Measurements from ENCODE around the gene NARF. TPM values are rescaled to one million over a fixed set of nuclear protein-coding genes. Genes with fewer than 3 reads are reported as not detected.
"Not testable (repeated sequence)": the region's sequence is repeated elsewhere in the genome, so short reads cannot be mapped to it uniquely, and the experiment has no call there.

The NARF gene
- total and polyA plus RNA-seq, 2 of the 8 experiments (the other 6 are each of a cell fraction or from before 2014, with no cell fraction given) = 97.4 to 131 TPM

DNA sequence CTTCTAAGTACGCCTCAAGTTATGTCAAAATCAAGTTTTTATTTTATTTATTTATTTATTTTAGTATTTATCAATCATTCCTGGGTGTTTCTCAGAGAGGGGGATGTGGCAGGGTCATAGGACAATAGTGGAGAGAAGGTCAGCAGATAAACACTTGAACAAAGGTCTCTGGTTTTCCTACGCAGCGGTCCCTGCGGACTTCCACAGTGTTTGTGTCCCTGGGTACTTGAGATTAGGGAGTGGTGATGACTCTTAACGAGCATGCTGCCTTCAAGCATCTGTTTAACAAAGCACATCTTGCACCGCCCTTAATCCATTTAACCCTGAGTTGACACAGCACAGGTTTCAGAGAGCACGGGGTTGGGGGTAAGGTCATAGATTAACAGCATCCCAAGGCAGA is 5.4 kb upstream of the NARF start:
- Histone ChIP-seq H3K9me3 (ENCODE audit: insufficient read depth in 2 of 2, low read depth in 1 of 2, low read length in 1 of 2) (peaks cover 2 to 10% of the 10 kb centered on the region in 2 experiments; a peak in 3 of 4 replicates), H3K4me1 (replicated peaks in 1 of 4; ENCODE audit: control insufficient read depth in 3 of 4, insufficient read depth in 4 of 4, low read length in 3 of 4) (peaks cover 0 to 14% (median 5%) of the 10 kb centered on the region in 4 experiments; a peak in 6 of 7 replicates)
- POLR2A ChIA-PET (ENCODE audit: partially characterized antibody) = interaction anchor here (0.7 kb wide), 1 partner anchor 284 kb away, joined by 3 read pairs; no protein-coding TSS in a partner anchor
- H2BK15ac ChIP-seq (ENCODE audit: low read length); H3K27ac ChIP-seq (ENCODE audit: low read depth, low read length); FAIRE-seq; H3K27me3 ChIP-seq (replicated peaks in 1 of 4; ENCODE audit: control insufficient read depth in 3 of 4, extremely low read depth in 1 of 4, insufficient read depth in 3 of 4, low read length in 3 of 4); H4K5ac ChIP-seq (ENCODE audit: insufficient read length, low read depth, low read length); H2AK5ac ChIP-seq (ENCODE audit: low read depth, low read length); H2BK20ac ChIP-seq (ENCODE audit: low read length); H3K14ac ChIP-seq (ENCODE audit: insufficient read length); H4K20me1 ChIP-seq (replicated peaks in 1 of 2; ENCODE audit: control insufficient read depth in 1 of 2, insufficient read depth in 2 of 2, low read length in 2 of 2); H3K79me2 ChIP-seq (ENCODE audit: control insufficient read depth in 1 of 2, insufficient read depth in 2 of 2, low read length in 2 of 2); H2AFZ ChIP-seq (ENCODE audit: low read length); H3K79me1 ChIP-seq (ENCODE audit: low read depth, low read length); H3K23me2 ChIP-seq (ENCODE audit: low read depth, low read length); H4K8ac ChIP-seq (ENCODE audit: extremely low read depth, insufficient read depth, low read length); DNase-seq (ENCODE audit: low read depth in 1 of 2, low spot score in 2 of 2); H2BK5ac ChIP-seq (ENCODE audit: low read depth, low read length); H3K36me3 ChIP-seq (ENCODE audit: control insufficient read depth in 2 of 4, insufficient read depth in 4 of 4, low read length in 3 of 4); H2BK120ac ChIP-seq (replicated peaks; ENCODE audit: low read depth, low read length); CTCF ChIA-PET (ENCODE audit: partially characterized antibody); H4K91ac ChIP-seq (replicated peaks; ENCODE audit: insufficient read length, low read length); H3K9ac ChIP-seq (replicated peaks in 1 of 4; ENCODE audit: extremely low read depth in 1 of 4, low read depth in 3 of 4, low read length in 3 of 4); H3K23ac ChIP-seq (ENCODE audit: insufficient read length); H3K4me3 ChIP-seq (ENCODE audit: extremely low read depth in 1 of 4, insufficient read depth in 2 of 4, low read depth in 3 of 4, low read length in 4 of 4); H3K4ac ChIP-seq (replicated peaks; ENCODE audit: insufficient read length, low read depth, low read length); H3K56ac ChIP-seq (replicated peaks; ENCODE audit: insufficient read length, low read depth, low read length); H3K4me2 ChIP-seq (ENCODE audit: insufficient read depth in 1 of 2, low read depth in 2 of 2, low read length in 2 of 2); H2BK12ac ChIP-seq (ENCODE audit: low read depth, low read length); H3K18ac ChIP-seq (ENCODE audit: extremely low read depth, low read length): not testable (repeated sequence)
- 82% methylated on average over 7 of the region's 7 CpGs; no CpG with 5 or more reads in 1 of the 2 experiments for WGBS, 2 experiments (ENCODE audit: extremely low coverage in 1 of 2, insufficient coverage in 1 of 2, insufficient read length in 1 of 2, insufficient replicate concordance in 2 of 2, low coverage in 1 of 2, low lambda C conversion rate in 2 of 2, missing lambda C conversion rate in 1 of 2)
